TTC549 (cell line): ENCODE data around the gene SSH2.
"Not testable (repeated sequence)": the region's sequence is repeated elsewhere in the genome, so short reads cannot be mapped to it uniquely, and the experiment has no call there.

Experiments
- FAIRE-seq: peaks from 2 replicates; lab custom pipeline; 2012; peaks lifted over from hg19 to GRCh38; lab: Jason Lieb, UNC

Gene SSH2

GRCh38 chr17:29705386-29705785 is 224.6 kb downstream of the SSH2 start:
- FAIRE-seq, result no peak

GRCh38 chr17:29699283-29699682 is 230.7 kb downstream of the SSH2 start:
- FAIRE-seq, result no peak

GRCh38 chr17:29698837-29699236 is 231.2 kb downstream of the SSH2 start:
- FAIRE-seq, result no peak

GRCh38 chr17:29698019-29698777 is 231.8 kb downstream of the SSH2 start:
- no peak for FAIRE-seq

DNA sequence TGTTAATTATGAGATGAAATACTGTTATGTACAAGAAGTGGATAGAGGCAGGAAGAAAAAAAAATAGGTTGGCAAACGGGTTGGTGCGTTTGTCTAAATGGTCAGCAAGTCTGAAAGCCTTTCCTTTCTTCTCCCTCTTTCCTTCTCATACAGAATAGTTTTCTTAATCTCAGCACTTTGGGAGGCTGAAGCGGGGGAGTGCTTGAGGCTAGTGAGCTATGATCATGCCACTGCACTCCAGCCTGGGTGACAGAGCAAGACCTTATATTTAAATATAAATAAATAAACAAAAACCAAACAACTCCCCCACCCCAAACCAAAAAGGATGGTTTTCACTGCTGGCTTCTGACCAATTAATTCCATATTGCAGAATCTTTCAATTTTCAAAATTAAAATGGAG is 232.7 kb downstream of the SSH2 start:
- FAIRE-seq, result no peak

DNA sequence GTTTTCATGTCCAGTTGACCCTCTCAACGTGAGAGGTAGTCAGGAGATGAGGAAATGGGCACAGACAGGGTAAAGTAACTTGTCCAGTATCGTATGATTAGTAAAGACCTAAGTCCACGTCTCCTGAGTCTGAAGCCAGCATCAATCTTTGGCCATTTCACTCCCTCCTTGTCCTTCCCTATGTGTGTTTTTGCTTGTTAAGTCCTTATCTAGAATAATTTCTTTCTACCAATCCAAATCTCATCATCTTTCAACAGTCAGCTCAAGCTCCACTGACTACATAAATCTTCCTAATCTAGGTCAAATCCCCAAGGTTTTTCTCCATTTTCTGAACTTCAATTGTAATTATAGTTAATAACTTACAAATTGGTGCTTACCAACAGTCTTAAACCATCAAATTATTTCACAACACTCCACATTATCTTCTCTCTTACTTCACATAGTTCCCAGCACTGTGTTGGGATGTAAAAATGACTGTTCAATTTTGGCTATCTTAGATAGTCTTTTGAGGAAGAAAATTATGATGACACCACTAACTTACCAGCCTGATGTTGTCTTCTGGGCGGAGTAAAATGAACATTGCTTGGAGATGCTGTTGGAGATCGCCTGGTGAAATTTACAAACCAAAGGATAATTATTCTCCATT is 235.0 kb downstream of the SSH2 start:
- FAIRE-seq, result no peak

GRCh38 chr17:29693751-29694150 is 236.3 kb downstream of the SSH2 start:
- no peak for FAIRE-seq

- FAIRE-seq, result no peak
Measured at GRCh38 chr17:29687596-29687995, 242.4 kb downstream of the SSH2 start.

GRCh38 chr17:29686993-29687590 is 242.9 kb downstream of the SSH2 start:
- FAIRE-seq, result no peak

GRCh38 chr17:29683481-29683880 is 246.5 kb downstream of the SSH2 start:
- no peak for FAIRE-seq

- FAIRE-seq, result no peak
Measured at GRCh38 chr17:29682987-29683386, 247.0 kb downstream of the SSH2 start.

DNA sequence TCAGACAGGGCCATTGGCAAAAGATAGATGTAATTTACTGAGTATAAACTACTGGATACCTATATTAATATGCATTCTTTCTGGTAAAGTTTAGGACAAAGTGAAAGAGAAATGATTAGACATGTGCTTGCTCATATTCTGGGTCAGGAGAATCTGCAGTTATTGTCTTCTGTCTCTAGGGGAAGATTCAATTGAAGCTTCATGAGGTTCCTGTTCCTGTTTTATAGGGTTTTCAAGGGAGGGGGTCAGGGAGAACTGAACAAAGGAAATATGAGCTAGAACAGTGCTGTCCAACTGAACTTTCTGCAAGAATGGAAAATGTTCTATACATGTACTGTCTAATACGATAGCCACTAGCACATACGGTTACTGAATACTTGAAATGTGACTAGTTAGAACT is 248.0 kb downstream of the SSH2 start:
- FAIRE-seq, result no peak

- FAIRE-seq, result no peak
Measured at GRCh38 chr17:29677824-29678223, 252.2 kb downstream of the SSH2 start.

GRCh38 chr17:29677221-29677791 is 252.7 kb downstream of the SSH2 start:
- FAIRE-seq, result no peak

- not testable (repeated sequence) for FAIRE-seq
Measured at GRCh38 chr17:29675961-29676360, 254.1 kb downstream of the SSH2 start.

GRCh38 chr17:29674281-29674680 is 255.7 kb downstream of the SSH2 start:
- FAIRE-seq, result no peak

GRCh38 chr17:29671661-29672060 is 258.4 kb downstream of the SSH2 start:
- no peak for FAIRE-seq

DNA sequence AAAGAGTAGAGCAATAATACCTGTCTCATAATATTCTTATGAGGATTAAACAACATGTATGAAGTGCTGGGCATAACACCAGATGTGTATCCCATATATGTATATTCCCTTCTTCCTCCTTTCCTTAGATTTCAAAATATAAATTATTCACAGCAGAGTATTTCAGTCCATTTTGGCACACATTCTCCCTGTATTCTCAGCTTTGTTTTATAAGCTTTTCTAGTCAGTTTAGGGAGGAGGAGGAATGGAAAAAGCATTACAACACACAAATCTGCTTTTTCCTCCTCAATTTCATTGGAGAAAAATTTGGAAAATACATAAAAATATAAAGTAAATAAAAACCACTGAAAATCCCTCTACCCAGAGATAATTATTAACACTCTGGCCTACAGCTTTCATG is 260.8 kb downstream of the SSH2 start:
- no peak for FAIRE-seq

GRCh38 chr17:29667969-29668368 is 262.1 kb downstream of the SSH2 start:
- FAIRE-seq, result no peak

- FAIRE-seq, result no peak
Measured at GRCh38 chr17:29665481-29665810, 264.6 kb downstream of the SSH2 start.

GRCh38 chr17:29664743-29665480 is 265.1 kb downstream of the SSH2 start:
- FAIRE-seq, result no peak

- FAIRE-seq, result no peak
Measured at GRCh38 chr17:29663155-29663554, 266.9 kb downstream of the SSH2 start.

GRCh38 chr17:29661213-29661612 is 268.8 kb downstream of the SSH2 start:
- FAIRE-seq, result no peak
